ENCODE measurements around the gene ACTL7A.

The ACTL7A gene

DNA sequence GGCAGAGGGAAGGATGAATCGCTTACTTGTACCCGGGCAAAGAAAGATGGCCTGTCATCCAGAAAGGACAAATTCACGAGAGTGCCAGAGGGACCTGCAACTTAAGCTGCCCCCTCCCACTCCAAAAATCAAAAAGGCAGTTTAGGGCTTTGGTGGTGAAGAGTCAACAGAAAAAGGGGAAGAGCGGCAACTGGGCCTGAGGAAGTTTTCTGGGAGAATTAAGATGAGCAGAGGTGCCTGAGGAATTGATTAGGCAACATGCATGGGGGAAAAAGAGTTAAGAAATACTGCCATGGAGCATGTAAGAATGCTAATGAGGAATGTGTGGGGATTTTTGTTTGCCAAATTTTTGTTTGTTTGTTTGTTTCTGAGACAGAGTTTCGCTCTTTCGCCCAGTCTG, 4.5 kb upstream of the ACTL7A start:
- Histone ChIP-seq H3K4me3 (ENCODE audit: insufficient read length, low read depth) (no peak overlapping the region), H3K9me3 (ENCODE audit: insufficient read depth, low read length) (no peaks in the 10 kb centered on the region), H3K27me3 (ENCODE audit: insufficient read depth, insufficient read length) (no peaks in the 10 kb centered on the region), H3K9ac (ENCODE audit: insufficient read length, low read depth) (no peak overlapping the region), H3K36me3 (ENCODE audit: insufficient read depth, insufficient read length, low read length) (no peaks in the 10 kb centered on the region), H3K4me1 (ENCODE audit: insufficient read depth, insufficient read length) (no peaks in the 10 kb centered on the region)
- TF ChIP-seq ZNF274 (IDR thresholded peaks at IDR 0.05; ENCODE audit: low read depth, low read length) = no peak
- no peak for DNase-seq (ENCODE audit: low read depth, low spot score)

GRCh38 chr9:108859459-108860114, 2.5 kb upstream of the ACTL7A start:
- Histone ChIP-seq H3K9me3 (ENCODE audit: insufficient read depth, low read length) (no peaks in the 10 kb centered on the region), H3K36me3 (ENCODE audit: insufficient read depth, insufficient read length, low read length) (no peaks in the 10 kb centered on the region), H3K27me3 (ENCODE audit: insufficient read depth, insufficient read length) (no peaks in the 10 kb centered on the region), H3K4me3 (ENCODE audit: insufficient read length, low read depth) (no peak overlapping the region), H3K9ac (ENCODE audit: insufficient read length, low read depth) (no peak overlapping the region), H3K4me1 (ENCODE audit: insufficient read depth, insufficient read length) (no peaks in the 10 kb centered on the region)
- DNase-seq (ENCODE audit: low read depth, low spot score) = no peak
- TF ChIP-seq YY1 (IDR thresholded peaks at IDR 0.05; ENCODE audit: insufficient read depth, insufficient read length) = no peak

GRCh38 chr9:108860354-108860753, 1.7 kb upstream of the ACTL7A start:
- no peak for TF ChIP-seq YY1 (IDR thresholded peaks at IDR 0.05; ENCODE audit: insufficient read depth, insufficient read length)
- no peak for TF ChIP-seq ZNF274 (IDR thresholded peaks at IDR 0.05; ENCODE audit: low read depth, low read length)
- TF ChIP-seq SUZ12 (IDR thresholded peaks at IDR 0.05; ENCODE audit: extremely low read depth, insufficient read depth, insufficient read length) = no peak
- Histone ChIP-seq H3K36me3 (ENCODE audit: insufficient read depth, insufficient read length, low read length) (no peaks in the 10 kb centered on the region), H3K4me1 (ENCODE audit: insufficient read depth, insufficient read length) (no peaks in the 10 kb centered on the region), H3K4me3 (ENCODE audit: insufficient read length, low read depth) (no peak overlapping the region), H3K9me3 (ENCODE audit: insufficient read depth, low read length) (no peaks in the 10 kb centered on the region), H3K9ac (ENCODE audit: insufficient read length, low read depth) (no peak overlapping the region), H3K27me3 (ENCODE audit: insufficient read depth, insufficient read length) (no peaks in the 10 kb centered on the region)
- no peak for DNase-seq (ENCODE audit: low read depth, low spot score)

DNA sequence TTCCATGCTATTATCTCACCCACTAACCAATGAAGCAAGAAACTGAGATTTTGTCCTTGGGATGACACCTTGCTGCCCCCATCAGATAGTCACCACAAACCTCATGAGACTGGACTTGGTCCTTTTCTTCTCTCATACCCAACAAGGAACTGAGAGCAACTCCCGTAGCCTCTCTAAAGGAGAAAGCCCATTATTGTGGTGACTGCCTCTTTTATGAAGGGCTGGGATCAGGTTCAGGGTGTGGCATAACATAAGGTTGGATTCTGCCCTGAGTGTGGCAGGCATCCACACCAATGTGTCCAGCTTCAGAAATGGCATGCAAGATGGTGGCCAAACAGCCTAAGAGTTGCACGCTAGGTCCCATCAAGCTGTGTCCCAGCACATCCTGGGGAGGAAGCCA, 1.3 kb upstream of the ACTL7A start:
- H3K36me3 ChIP-seq (ENCODE audit: insufficient read depth, insufficient read length, low read length) = no peaks in the 10 kb centered on the region
- DNase-seq (ENCODE audit: low read depth, low spot score) = no peak
- H3K9ac ChIP-seq (ENCODE audit: insufficient read length, low read depth) = no peak overlapping the region
- no peaks in the 10 kb centered on the region for H3K9me3 ChIP-seq (ENCODE audit: insufficient read depth, low read length)
- no peaks in the 10 kb centered on the region for H3K4me1 ChIP-seq (ENCODE audit: insufficient read depth, insufficient read length)
- no peaks in the 10 kb centered on the region for H3K27me3 ChIP-seq (ENCODE audit: insufficient read depth, insufficient read length)
- TF ChIP-seq YY1 (IDR thresholded peaks at IDR 0.05; ENCODE audit: insufficient read depth, insufficient read length) (no peak), ZNF274 (IDR thresholded peaks at IDR 0.05; ENCODE audit: low read depth, low read length) (no peak), SUZ12 (IDR thresholded peaks at IDR 0.05; ENCODE audit: extremely low read depth, insufficient read depth, insufficient read length) (no peak)
- no peak overlapping the region for H3K4me3 ChIP-seq (ENCODE audit: insufficient read length, low read depth)

DNA sequence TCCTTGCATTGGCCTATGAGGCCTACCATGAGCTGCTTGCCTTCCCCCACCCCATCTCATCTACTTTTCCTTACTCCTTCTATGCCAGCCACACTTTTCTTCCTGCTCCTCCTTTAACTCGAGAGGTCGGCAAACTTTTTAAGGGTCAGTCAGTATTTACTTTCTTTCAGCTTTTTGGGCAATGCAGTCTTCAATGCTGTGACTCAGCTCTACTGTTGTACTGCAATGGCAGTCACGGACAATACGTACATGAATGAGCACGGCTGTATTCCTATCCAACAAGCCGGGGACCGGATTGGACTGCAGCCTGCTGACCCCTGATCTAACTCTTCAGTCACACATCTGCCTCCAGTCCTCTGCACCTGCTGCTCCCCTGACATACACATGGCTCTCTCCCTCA, 602 bp upstream of the ACTL7A start:
- H3K36me3 ChIP-seq (ENCODE audit: insufficient read depth, insufficient read length, low read length) = no peaks in the 10 kb centered on the region
- no peak for TF ChIP-seq SUZ12 (IDR thresholded peaks at IDR 0.05; ENCODE audit: extremely low read depth, insufficient read depth, insufficient read length)
- no peak overlapping the region for H3K9ac ChIP-seq (ENCODE audit: insufficient read length, low read depth)
- no peaks in the 10 kb centered on the region for H3K4me1 ChIP-seq (ENCODE audit: insufficient read depth, insufficient read length)
- H3K27me3 ChIP-seq (ENCODE audit: insufficient read depth, insufficient read length) = no peaks in the 10 kb centered on the region
- H3K9me3 ChIP-seq (ENCODE audit: insufficient read depth, low read length) = no peaks in the 10 kb centered on the region
- DNase-seq (ENCODE audit: low read depth, low spot score) = no peak
- no peak overlapping the region for H3K4me3 ChIP-seq (ENCODE audit: insufficient read length, low read depth)

GRCh38 chr9:108863891-108864290, 1.8 kb downstream of the ACTL7A start:
- H3K9me3 ChIP-seq (ENCODE audit: insufficient read depth, low read length) = no peaks in the 10 kb centered on the region
- TF ChIP-seq SUZ12 (IDR thresholded peaks at IDR 0.05; ENCODE audit: extremely low read depth, insufficient read depth, insufficient read length) (no peak), ZNF274 (IDR thresholded peaks at IDR 0.05; ENCODE audit: low read depth, low read length) (no peak), YY1 (IDR thresholded peaks at IDR 0.05; ENCODE audit: insufficient read depth, insufficient read length) (no peak)
- no peak for DNase-seq (ENCODE audit: low read depth, low spot score)

DNA sequence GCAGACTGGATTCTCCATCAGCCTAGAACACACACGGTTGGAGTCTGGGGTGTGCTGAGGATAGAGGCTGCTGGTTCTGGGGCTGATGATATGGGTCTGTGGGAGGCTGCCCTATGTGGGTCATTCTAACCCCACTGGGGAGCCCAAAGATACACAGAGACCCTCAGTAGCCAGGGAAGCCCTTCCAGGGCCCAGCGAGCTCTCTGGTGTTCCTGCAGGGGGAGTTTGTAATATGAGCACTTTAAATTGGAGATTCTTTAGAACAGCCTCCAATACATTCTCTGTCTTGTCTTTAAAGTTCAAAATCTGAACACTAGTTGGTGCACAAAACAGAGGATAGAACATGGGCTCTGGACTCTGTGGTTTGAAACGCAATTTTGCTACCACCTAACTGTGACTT, 2.4 kb downstream of the ACTL7A start:
- Histone ChIP-seq H3K27me3 (ENCODE audit: insufficient read depth, insufficient read length) (no peaks in the 10 kb centered on the region), H3K9ac (ENCODE audit: insufficient read length, low read depth) (no peak overlapping the region), H3K9me3 (ENCODE audit: insufficient read depth, low read length) (no peaks in the 10 kb centered on the region), H3K4me1 (ENCODE audit: insufficient read depth, insufficient read length) (no peaks in the 10 kb centered on the region), H3K36me3 (ENCODE audit: insufficient read depth, insufficient read length, low read length) (peaks cover 3% of the 10 kb centered on the region), H3K4me3 (ENCODE audit: insufficient read length, low read depth) (no peak overlapping the region)
- no peak for DNase-seq (ENCODE audit: low read depth, low spot score)
- TF ChIP-seq ZNF274 (IDR thresholded peaks at IDR 0.05; ENCODE audit: low read depth, low read length) (no peak), YY1 (IDR thresholded peaks at IDR 0.05; ENCODE audit: insufficient read depth, insufficient read length) (no peak)

More at GRCh38 chr9:108863891-108864290, 1.8 kb downstream of the ACTL7A start:
- no peak overlapping the region for H3K9ac ChIP-seq (ENCODE audit: insufficient read length, low read depth)
- no peak overlapping the region for H3K4me3 ChIP-seq (ENCODE audit: insufficient read length, low read depth)
- H3K4me1 ChIP-seq (ENCODE audit: insufficient read depth, insufficient read length) = no peaks in the 10 kb centered on the region
- peaks cover 3% of the 10 kb centered on the region for H3K36me3 ChIP-seq (ENCODE audit: insufficient read depth, insufficient read length, low read length)
- no peaks in the 10 kb centered on the region for H3K27me3 ChIP-seq (ENCODE audit: insufficient read depth, insufficient read length)

GRCh38 chr9:108865037-108865436, 3.0 kb downstream of the ACTL7A start:
- H3K27me3 ChIP-seq (ENCODE audit: insufficient read depth, insufficient read length) = no peaks in the 10 kb centered on the region
- DNase-seq (ENCODE audit: low read depth, low spot score) = no peak
- H3K36me3 ChIP-seq (ENCODE audit: insufficient read depth, insufficient read length, low read length) = peaks cover 5% of the 10 kb centered on the region
- no peak overlapping the region for H3K4me3 ChIP-seq (ENCODE audit: insufficient read length, low read depth)
- H3K4me1 ChIP-seq (ENCODE audit: insufficient read depth, insufficient read length) = no peaks in the 10 kb centered on the region
- no peak for TF ChIP-seq SUZ12 (IDR thresholded peaks at IDR 0.05; ENCODE audit: extremely low read depth, insufficient read depth, insufficient read length)
- no peak for TF ChIP-seq ZNF274 (IDR thresholded peaks at IDR 0.05; ENCODE audit: low read depth, low read length)
- TF ChIP-seq YY1 (IDR thresholded peaks at IDR 0.05; ENCODE audit: insufficient read depth, insufficient read length) = no peak
- H3K9me3 ChIP-seq (ENCODE audit: insufficient read depth, low read length) = no peaks in the 10 kb centered on the region
- H3K9ac ChIP-seq (ENCODE audit: insufficient read length, low read depth) = no peak overlapping the region
